Spleen (tissue), 7 donors: Measurements from ENCODE around the gene FOSB.

Experiments used
- POLR2AphosphoS5 ChIP-seq, 3 donors: sonication (generic); formaldehyde crosslinking; IDR thresholded peaks; one replicate each; pipeline ENCODE4 v1.5.1; 2017; ENCODE audit warnings: antibody characterized with exemption in 3 of 3
- TF ChIP-seq, protein P1 (sequence below), 11 experiments: fragments of 200-600 bp in 7 of 11; fragments of 450-650 bp in 4 of 11; sonication (generic) in 4 of 11; IDR thresholded peaks in 8 of 11; conservative IDR thresholded peaks in 3 of 11; 1 replicate in 7 of 11; 2 replicates in 4 of 11; pipeline versions ENCODE4 v1.4.0 to v1.8.0; 2016 to 2021; ENCODE audit warnings: antibody characterized with exemption in 11 of 11, inconsistent platforms in 4 of 11, mild to moderate bottlenecking in 1 of 11
- donor health status: DM: no; HTN: no; CAD: no; lungs with moderate emphysema.
- donor health status: DM: no; HTN: no; CAD: no.
- donor health status: DM: no; HTN: no; CAD: no.

- TF ChIP-seq, protein P1, sequence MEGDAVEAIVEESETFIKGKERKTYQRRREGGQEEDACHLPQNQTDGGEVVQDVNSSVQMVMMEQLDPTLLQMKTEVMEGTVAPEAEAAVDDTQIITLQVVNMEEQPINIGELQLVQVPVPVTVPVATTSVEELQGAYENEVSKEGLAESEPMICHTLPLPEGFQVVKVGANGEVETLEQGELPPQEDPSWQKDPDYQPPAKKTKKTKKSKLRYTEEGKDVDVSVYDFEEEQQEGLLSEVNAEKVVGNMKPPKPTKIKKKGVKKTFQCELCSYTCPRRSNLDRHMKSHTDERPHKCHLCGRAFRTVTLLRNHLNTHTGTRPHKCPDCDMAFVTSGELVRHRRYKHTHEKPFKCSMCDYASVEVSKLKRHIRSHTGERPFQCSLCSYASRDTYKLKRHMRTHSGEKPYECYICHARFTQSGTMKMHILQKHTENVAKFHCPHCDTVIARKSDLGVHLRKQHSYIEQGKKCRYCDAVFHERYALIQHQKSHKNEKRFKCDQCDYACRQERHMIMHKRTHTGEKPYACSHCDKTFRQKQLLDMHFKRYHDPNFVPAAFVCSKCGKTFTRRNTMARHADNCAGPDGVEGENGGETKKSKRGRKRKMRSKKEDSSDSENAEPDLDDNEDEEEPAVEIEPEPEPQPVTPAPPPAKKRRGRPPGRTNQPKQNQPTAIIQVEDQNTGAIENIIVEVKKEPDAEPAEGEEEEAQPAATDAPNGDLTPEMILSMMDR (IDR thresholded peaks at IDR 0.05 in 8 of 11, conservative IDR thresholded peaks at IDR 0.05 in 3 of 11), result peak in 3 of 11 experiments; percentile 17 to 34 (median 31)
- peak; percentile 89 to 92 (median 90) for TF ChIP-seq POLR2AphosphoS5 (IDR thresholded peaks at IDR 0.05)
These were observed 1.5 kb downstream of the FOSB start for GRCh38 chr19:45469132-45469944.
